ENCODE measurements around the gene XYLB.

The XYLB gene

GRCh38 chr3:38325256-38325655, 21.3 kb upstream of the XYLB start:
- DNase-seq: no peak

GRCh38 chr3:38327335-38328009, 19.1 kb upstream of the XYLB start:
- DNase-seq: no peak

- DNase-seq: no peak
Observed at GRCh38 chr3:38331257-38332022, 15.1 kb upstream of the XYLB start.

GRCh38 chr3:38332201-38332600, 14.4 kb upstream of the XYLB start:
- DNase-seq: no peak

- no peak for DNase-seq
Observed at GRCh38 chr3:38334142-38335055, 12.2 kb upstream of the XYLB start.

- no peak for DNase-seq
Observed at GRCh38 chr3:38335263-38335662, 11.3 kb upstream of the XYLB start.

GRCh38 chr3:38337703-38338102, 8.9 kb upstream of the XYLB start:
- no peak for DNase-seq

- DNase-seq: no peak
Observed at GRCh38 chr3:38343797-38344594, 2.6 kb upstream of the XYLB start.

GRCh38 chr3:38345879-38346586, 552 bp upstream of the XYLB start:
- DNase-seq: no peak

DNA sequence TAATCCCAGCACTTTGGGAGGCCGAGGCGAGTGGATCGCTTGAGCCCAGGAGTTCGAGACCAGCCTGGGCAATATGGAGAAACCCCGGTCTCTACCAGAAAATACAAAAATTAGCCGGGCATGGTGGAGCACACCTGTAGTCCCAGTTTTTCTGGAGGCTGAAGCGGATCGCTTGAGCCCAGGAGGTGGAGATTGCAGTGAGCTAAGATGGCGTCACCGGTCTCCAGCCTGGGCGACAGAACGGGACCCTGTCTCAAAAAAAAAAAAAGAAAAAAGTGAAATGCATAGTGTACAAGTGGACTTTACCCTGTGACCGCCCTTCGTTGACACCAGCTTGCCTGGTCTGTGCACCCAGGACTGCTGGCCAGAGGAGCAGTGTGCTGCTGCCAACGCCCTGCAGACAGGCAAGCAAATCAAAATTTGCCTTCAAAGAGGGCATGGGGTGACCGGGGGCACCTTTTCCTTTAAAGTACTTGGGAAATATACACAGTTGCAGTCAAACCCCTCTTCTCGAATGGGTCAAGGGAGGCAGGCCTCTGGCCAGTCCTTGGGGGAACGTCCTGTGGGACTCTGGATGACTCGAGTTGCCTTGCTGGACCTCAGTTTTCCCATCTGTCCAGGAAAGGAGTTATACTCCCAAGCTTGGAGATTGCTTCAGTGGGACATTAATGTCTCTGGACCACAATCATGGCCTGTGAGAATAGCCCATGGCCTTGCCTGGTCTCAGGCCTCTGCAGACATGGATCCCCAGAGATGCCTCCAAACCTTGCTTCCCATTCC, 1.0 kb downstream of the XYLB start:
- DNase-seq: no peak

- DNase-seq: no peak
Observed at GRCh38 chr3:38348903-38349302, 2.3 kb downstream of the XYLB start.

DNA sequence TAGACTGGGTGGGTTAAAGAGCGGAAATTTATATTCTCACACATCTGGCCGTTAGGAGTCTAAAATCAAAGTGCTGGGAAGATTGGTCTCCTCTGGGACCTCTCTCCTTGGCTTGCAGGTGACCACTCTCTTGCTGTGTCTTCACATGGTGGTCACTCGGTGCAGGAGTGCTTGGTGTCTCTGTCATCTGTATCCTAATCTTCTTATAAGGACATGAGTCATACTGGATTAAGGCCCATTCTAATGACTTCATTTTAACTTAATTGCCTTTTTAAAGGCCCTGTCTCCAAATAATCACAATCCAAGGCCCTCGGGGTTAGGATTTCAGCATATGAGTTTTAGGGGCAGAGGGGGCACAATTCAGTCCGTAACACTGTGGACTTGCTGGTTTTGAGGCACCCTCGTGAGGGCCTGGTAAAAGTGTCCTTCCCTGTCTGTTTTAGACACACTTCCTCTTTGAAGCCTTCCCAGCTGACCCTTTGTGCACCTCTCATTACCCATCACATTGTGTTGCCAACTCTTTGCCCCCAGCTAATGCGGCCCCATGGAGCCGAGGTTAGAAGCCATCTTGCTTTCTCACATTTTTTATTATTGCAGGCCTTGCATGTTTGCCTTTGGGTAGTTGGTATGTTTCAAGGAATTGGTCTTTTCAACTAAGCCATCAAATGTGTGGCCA, 3.2 kb downstream of the XYLB start:
- DNase-seq: no peak

DNA sequence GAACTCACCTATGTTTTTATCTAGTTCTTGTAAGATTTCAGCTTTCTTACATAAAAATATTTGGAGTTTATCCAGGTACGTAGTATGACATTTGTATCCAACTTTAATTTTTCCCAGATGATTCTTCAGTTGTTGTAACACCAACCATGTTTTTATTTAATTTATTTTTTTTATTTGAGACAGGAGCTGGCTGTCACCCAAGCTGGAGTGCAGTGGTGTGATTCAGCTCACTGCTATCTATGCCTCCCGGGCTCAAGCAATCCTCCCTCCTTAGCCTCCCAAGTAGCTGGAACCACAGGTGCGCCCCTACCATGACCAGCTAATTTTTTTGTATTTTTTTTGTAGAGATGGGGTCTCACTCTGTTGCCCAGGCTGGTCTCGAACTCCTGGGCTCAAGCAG, 6.6 kb downstream of the XYLB start:
- DNase-seq: no peak

- DNase-seq: no peak
Observed at GRCh38 chr3:38354588-38355330, 8.2 kb downstream of the XYLB start.

- no peak for DNase-seq
Observed at GRCh38 chr3:38359038-38359437, 12.5 kb downstream of the XYLB start.

GRCh38 chr3:38360345-38360744, 13.8 kb downstream of the XYLB start:
- DNase-seq: no peak

DNA sequence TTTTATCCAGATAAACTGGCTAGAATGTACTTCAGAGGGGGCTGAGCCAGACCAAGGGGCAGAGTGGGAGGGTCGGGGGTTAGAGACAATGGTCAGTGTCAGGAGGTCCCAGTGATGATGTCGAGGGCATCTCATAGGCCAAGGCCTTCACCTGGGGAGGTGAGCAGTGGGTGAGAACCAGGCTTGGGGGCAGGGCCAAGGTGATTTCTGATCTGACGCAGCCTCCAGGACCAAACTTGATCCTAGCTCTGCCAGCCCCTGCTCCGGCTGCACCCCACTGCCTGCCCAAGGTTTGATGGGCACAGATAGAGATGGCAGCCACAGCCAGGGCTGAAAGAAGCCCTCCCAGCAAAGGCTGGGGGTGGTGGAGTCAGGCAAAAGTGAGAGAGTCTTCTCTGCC, 14.9 kb downstream of the XYLB start:
- DNase-seq: no peak

DNA sequence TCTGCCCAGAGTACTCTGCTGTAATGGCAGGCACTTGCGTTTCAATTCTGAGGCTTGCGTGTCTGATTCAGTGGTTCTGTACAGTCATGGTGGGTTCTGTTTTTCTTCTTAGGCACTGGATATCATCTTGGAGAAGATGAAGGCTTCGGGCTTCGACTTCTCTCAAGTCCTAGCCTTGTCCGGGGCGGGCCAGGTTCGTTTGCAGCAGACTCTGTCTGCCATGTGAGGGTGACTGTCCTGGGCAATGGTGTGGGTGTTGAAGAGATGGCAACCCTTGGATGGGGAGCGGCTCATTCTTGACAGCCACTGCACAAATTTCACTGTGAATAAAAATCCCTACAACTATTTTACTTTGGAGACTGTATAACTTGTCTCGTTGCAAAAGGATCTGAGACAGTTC, 16.2 kb downstream of the XYLB start:
- DNase-seq: no peak

GRCh38 chr3:38364721-38365400, 18.3 kb downstream of the XYLB start:
- DNase-seq: no peak

All from SIG-M5 (cell line).